K562 (cell line): ENCODE results near the gene LSR. TPM values are rescaled to one million over a fixed set of nuclear protein-coding genes. Genes with fewer than 3 reads are reported as not detected.

ENCODE experiments used
- polyA plus RNA-seq, 8 experiments: library from polyadenylated mRNA; depleted of rRNA in 4 of 8; stranded (reverse) in 5 of 8; unstranded in 3 of 8; fragments of >200 nt; fragmentation: Nextera tagmentation in 2 of 8; fragmentation: Illumina TruSeq in 1 of 8; extraction: Ambion mirVana in 2 of 8; extraction: Trizol in 1 of 8; gene quantifications; 2 replicates each; pipeline versions ENCODE4 v1.2.1 to v1.2.3, GENCODE V29; 2011 to 2014; ENCODE audit warnings: inconsistent platforms in 1 of 8, missing spikeins in 1 of 8
- total RNA-seq, 7 experiments: library from RNA; depleted of rRNA in 6 of 7; stranded (reverse); fragments of >200 nt in 6 of 7; fragmentation: Illumina TruSeq in 2 of 7; extraction: Trizol in 2 of 7; gene quantifications; 2 replicates each; pipeline versions ENCODE4 v1.2.1 to v1.2.3, GENCODE V29; 2011 to 2021; ENCODE audit warnings: low replicate concordance in 1 of 7

Gene LSR
- total and polyA plus RNA-seq, 9 of the 15 experiments (the other 6 are each of a cell fraction or from before 2014, with no cell fraction given), result 0.44 to 87.9 (median 28.0) TPM

Other genes with a start within 250 kb of the LSR start
Only the 7 nearest of the 18 such genes appear.
- gene FXYD5, start 94.3 kb upstream of the LSR start, total RNA-seq (2014; rRNA removed), result 174 and 300 TPM in 2 replicates
- 122 and 147 TPM in 2 replicates for gene FXYD5, start 94.3 kb upstream of the LSR start, total RNA-seq (2014; rRNA removed; fragmentation: Illumina TruSeq; extraction: Trizol)
- 252 and 264 TPM in 2 replicates for gene FXYD5, start 94.3 kb upstream of the LSR start, total RNA-seq (2015; rRNA removed; fragmentation: Illumina TruSeq; extraction: Trizol)
- gene FXYD5, start 94.3 kb upstream of the LSR start, total RNA-seq (2021), result 250 and 256 TPM in 2 replicates
- gene FXYD5, start 94.3 kb upstream of the LSR start, polyA plus RNA-seq (2011; rRNA removed), result 104 and 125 TPM in 2 replicates
- 522 and 537 TPM in 2 replicates for gene FXYD5, start 94.3 kb upstream of the LSR start, polyA plus RNA-seq (2014; fragmentation: Illumina TruSeq; extraction: Trizol)
- 100 to 1,000 TPM; 125 to 198 TPM for gene FXYD5, start 94.3 kb upstream of the LSR start, polyA plus RNA-seq (2014; fragmentation: Nextera tagmentation; extraction: Ambion mirVana)
- 120 and 155 TPM in 2 replicates for gene FXYD5, start 94.3 kb upstream of the LSR start, polyA plus RNA-seq (2014; rRNA removed)
- 0.09 TPM in 1 of 2 replicates, not detected in the other for gene FAM187B, start 20.3 kb upstream of the LSR start, total RNA-seq (2014; rRNA removed)
- gene FAM187B, start 20.3 kb upstream of the LSR start, total RNA-seq (2014; rRNA removed; fragmentation: Illumina TruSeq; extraction: Trizol), result not detected in 2 replicates
- gene FAM187B, start 20.3 kb upstream of the LSR start, total RNA-seq (2015; rRNA removed; fragmentation: Illumina TruSeq; extraction: Trizol), result not detected in 2 replicates
- gene FAM187B, start 20.3 kb upstream of the LSR start, total RNA-seq (2021), result not detected in 2 replicates
- not detected in 2 replicates for gene FAM187B, start 20.3 kb upstream of the LSR start, polyA plus RNA-seq (2011; rRNA removed)
- gene FAM187B, start 20.3 kb upstream of the LSR start, polyA plus RNA-seq (2014; fragmentation: Illumina TruSeq; extraction: Trizol), result not detected in 2 replicates
- gene FAM187B, start 20.3 kb upstream of the LSR start, polyA plus RNA-seq (2014; fragmentation: Nextera tagmentation; extraction: Ambion mirVana), result under 1 TPM in 1 of 2 experiments, not detected in 1; 0.04 TPM
- not detected in 2 replicates for gene FAM187B, start 20.3 kb upstream of the LSR start, polyA plus RNA-seq (2014; rRNA removed)
- 79.6 and 92.0 TPM in 2 replicates for gene USF2, start 20.0 kb downstream of the LSR start, total RNA-seq (2014; rRNA removed)
- 27.8 and 31.1 TPM in 2 replicates for gene USF2, start 20.0 kb downstream of the LSR start, total RNA-seq (2014; rRNA removed; fragmentation: Illumina TruSeq; extraction: Trizol)
- 41.3 and 44.8 TPM in 2 replicates for gene USF2, start 20.0 kb downstream of the LSR start, total RNA-seq (2015; rRNA removed; fragmentation: Illumina TruSeq; extraction: Trizol)
- gene USF2, start 20.0 kb downstream of the LSR start, total RNA-seq (2021), result 79.6 and 85.1 TPM in 2 replicates
- 62.5 and 69.2 TPM in 2 replicates for gene USF2, start 20.0 kb downstream of the LSR start, polyA plus RNA-seq (2011; rRNA removed)
- 57.2 and 58.4 TPM in 2 replicates for gene USF2, start 20.0 kb downstream of the LSR start, polyA plus RNA-seq (2014; fragmentation: Illumina TruSeq; extraction: Trizol)
- gene USF2, start 20.0 kb downstream of the LSR start, polyA plus RNA-seq (2014; fragmentation: Nextera tagmentation; extraction: Ambion mirVana), result under 1 TPM; 0.27 to 0.34 TPM
- 78.0 and 93.7 TPM in 2 replicates for gene USF2, start 20.0 kb downstream of the LSR start, polyA plus RNA-seq (2014; rRNA removed)
- gene HAMP, start 33.5 kb downstream of the LSR start, total RNA-seq (2014; rRNA removed), result not detected in 2 replicates
- gene HAMP, start 33.5 kb downstream of the LSR start, total RNA-seq (2014; rRNA removed; fragmentation: Illumina TruSeq; extraction: Trizol), result 0.29 TPM in 1 of 2 replicates, not detected in the other
- 0.57 TPM in 1 of 2 replicates, not detected in the other for gene HAMP, start 33.5 kb downstream of the LSR start, total RNA-seq (2015; rRNA removed; fragmentation: Illumina TruSeq; extraction: Trizol)
- gene HAMP, start 33.5 kb downstream of the LSR start, total RNA-seq (2021), result 0.29 TPM in 2 replicates
- 0.26 and 0.39 TPM in 2 replicates for gene HAMP, start 33.5 kb downstream of the LSR start, polyA plus RNA-seq (2011; rRNA removed)
- gene HAMP, start 33.5 kb downstream of the LSR start, polyA plus RNA-seq (2014; fragmentation: Illumina TruSeq; extraction: Trizol), result 0.64 and 1.1 TPM in 2 replicates
- gene HAMP, start 33.5 kb downstream of the LSR start, polyA plus RNA-seq (2014; fragmentation: Nextera tagmentation; extraction: Ambion mirVana), result 1 to 10 TPM in 1 of 2 experiments, under 1 TPM in 1; 0.65 to 1.0 TPM
- gene HAMP, start 33.5 kb downstream of the LSR start, polyA plus RNA-seq (2014; rRNA removed), result 0.05 and 0.76 TPM in 2 replicates
- gene MAG, start 43.2 kb downstream of the LSR start, total RNA-seq (2014; rRNA removed), result 6.3 and 9.0 TPM in 2 replicates
- gene MAG, start 43.2 kb downstream of the LSR start, total RNA-seq (2014; rRNA removed; fragmentation: Illumina TruSeq; extraction: Trizol), result 0.67 and 1.1 TPM in 2 replicates
- 2.8 and 4.6 TPM in 2 replicates for gene MAG, start 43.2 kb downstream of the LSR start, total RNA-seq (2015; rRNA removed; fragmentation: Illumina TruSeq; extraction: Trizol)
- gene MAG, start 43.2 kb downstream of the LSR start, total RNA-seq (2021), result 6.4 and 7.7 TPM in 2 replicates
- gene MAG, start 43.2 kb downstream of the LSR start, polyA plus RNA-seq (2011; rRNA removed), result 1.4 and 1.6 TPM in 2 replicates
- gene MAG, start 43.2 kb downstream of the LSR start, polyA plus RNA-seq (2014; fragmentation: Illumina TruSeq; extraction: Trizol), result 0.61 and 3.3 TPM in 2 replicates
- under 1 TPM; 0.11 to 0.39 TPM for gene MAG, start 43.2 kb downstream of the LSR start, polyA plus RNA-seq (2014; fragmentation: Nextera tagmentation; extraction: Ambion mirVana)
- 2.9 and 10.0 TPM in 2 replicates for gene MAG, start 43.2 kb downstream of the LSR start, polyA plus RNA-seq (2014; rRNA removed)
- gene CD22, start 80.2 kb downstream of the LSR start, total RNA-seq (2014; rRNA removed), result 5.0 and 5.3 TPM in 2 replicates
- 2.3 and 2.4 TPM in 2 replicates for gene CD22, start 80.2 kb downstream of the LSR start, total RNA-seq (2014; rRNA removed; fragmentation: Illumina TruSeq; extraction: Trizol)
- gene CD22, start 80.2 kb downstream of the LSR start, total RNA-seq (2015; rRNA removed; fragmentation: Illumina TruSeq; extraction: Trizol), result 1.7 and 2.1 TPM in 2 replicates
- gene CD22, start 80.2 kb downstream of the LSR start, total RNA-seq (2021), result 3.5 and 5.9 TPM in 2 replicates
- gene CD22, start 80.2 kb downstream of the LSR start, polyA plus RNA-seq (2011; rRNA removed), result 2.4 and 4.2 TPM in 2 replicates
- 3.7 and 4.1 TPM in 2 replicates for gene CD22, start 80.2 kb downstream of the LSR start, polyA plus RNA-seq (2014; fragmentation: Illumina TruSeq; extraction: Trizol)
- under 1 TPM; 0.29 to 0.84 TPM for gene CD22, start 80.2 kb downstream of the LSR start, polyA plus RNA-seq (2014; fragmentation: Nextera tagmentation; extraction: Ambion mirVana)
- 4.1 and 6.2 TPM in 2 replicates for gene CD22, start 80.2 kb downstream of the LSR start, polyA plus RNA-seq (2014; rRNA removed)
- not detected in 2 replicates for gene FFAR1, start 98.9 kb downstream of the LSR start, total RNA-seq (2014; rRNA removed)
- gene FFAR1, start 98.9 kb downstream of the LSR start, total RNA-seq (2014; rRNA removed; fragmentation: Illumina TruSeq; extraction: Trizol), result not detected in 2 replicates
- gene FFAR1, start 98.9 kb downstream of the LSR start, total RNA-seq (2015; rRNA removed; fragmentation: Illumina TruSeq; extraction: Trizol), result not detected in 2 replicates
- gene FFAR1, start 98.9 kb downstream of the LSR start, total RNA-seq (2021), result not detected in 2 replicates
- gene FFAR1, start 98.9 kb downstream of the LSR start, polyA plus RNA-seq (2011; rRNA removed), result not detected in 2 replicates
- gene FFAR1, start 98.9 kb downstream of the LSR start, polyA plus RNA-seq (2014; fragmentation: Illumina TruSeq; extraction: Trizol), result not detected in 2 replicates
- gene FFAR1, start 98.9 kb downstream of the LSR start, polyA plus RNA-seq (2014; fragmentation: Nextera tagmentation; extraction: Ambion mirVana), result not detected
- gene FFAR1, start 98.9 kb downstream of the LSR start, polyA plus RNA-seq (2014; rRNA removed), result not detected in 2 replicates